AG10803 (cell line): ENCODE measurements around the gene ZBTB5.

Experiments used
- DNase-seq: peaks from one replicate; pipeline ENCODE4 v3.0.0; 2010; ENCODE audit warnings: low read depth
- H3K4me3 ChIP-seq: 2 replicates; pipeline ENCODE4 v1.5.1; 2011; ENCODE audit warnings: mild to moderate bottlenecking, low read length, control low read depth
- CTCF ChIP-seq: conservative IDR thresholded peaks from 2 replicates; pipeline ENCODE4 v1.5.1; 2011; ENCODE audit warnings: mild to moderate bottlenecking, low read length, control low read depth, inconsistent platforms

Gene ZBTB5

GRCh38 chr9:37417252-37417803 is 47.9 kb downstream of the ZBTB5 start:
- TF ChIP-seq CTCF: no peak
- no peak for DNase-seq
- no peak overlapping the region for H3K4me3 ChIP-seq

- H3K4me3 ChIP-seq: peak overlapping the region; percentile 5; the same call in 1 of the 2 replicates
- peak; percentile 79 for TF ChIP-seq CTCF
- peak; percentile 87 for DNase-seq
These were observed 50.1 kb downstream of the ZBTB5 start for GRCh38 chr9:37415011-37415719.

- H3K4me3 ChIP-seq: no peak overlapping the region
- no peak for DNase-seq
- TF ChIP-seq CTCF: no peak
These were observed 50.7 kb downstream of the ZBTB5 start for GRCh38 chr9:37414503-37414943.

GRCh38 chr9:37413311-37413710 is 51.9 kb downstream of the ZBTB5 start:
- TF ChIP-seq CTCF: no peak
- DNase-seq: no peak
- no peak overlapping the region for H3K4me3 ChIP-seq

GRCh38 chr9:37412431-37413151 is 52.7 kb downstream of the ZBTB5 start:
- TF ChIP-seq CTCF: no peak
- no peak overlapping the region for H3K4me3 ChIP-seq
- peak; percentile 70 for DNase-seq

- H3K4me3 ChIP-seq: no peak overlapping the region
- DNase-seq: no peak
- peak; percentile 46 for TF ChIP-seq CTCF
These were observed 54.1 kb downstream of the ZBTB5 start for GRCh38 chr9:37410969-37411785.
